Transverse colon (tissue), 4 donors: Measurements from ENCODE around the gene TPRA1. TPM values are rescaled to one million over a fixed set of nuclear protein-coding genes. Genes with fewer than 3 reads are reported as not detected.

Source experiments
- DNase-seq: peaks from one replicate; pipeline ENCODE4 v3.0.0-alpha.2; 2019
- H3K27ac ChIP-seq, 4 donors: fragments of 200-600 bp; sonication (generic); 2 replicates each; pipeline ENCODE4 v1.5.1; 2016 to 2018; ENCODE audit warnings: inconsistent platforms in 4 of 4
- H3K27me3 ChIP-seq: fragments of 200-600 bp; sonication (generic); 2 replicates; pipeline ENCODE4 v1.5.1; 2017; ENCODE audit warnings: inconsistent platforms
- H3K36me3 ChIP-seq, 4 donors: fragments of 200-600 bp; sonication (generic); 2 replicates each; pipeline ENCODE4 v1.5.1; 2017 to 2019; ENCODE audit warnings: inconsistent platforms in 4 of 4
- H3K4me1 ChIP-seq, 4 donors: fragments of 200-600 bp; sonication (generic); 2 replicates each; pipeline ENCODE4 v1.5.1; 2017 to 2020; ENCODE audit warnings: inconsistent platforms in 4 of 4
- H3K4me3 ChIP-seq, 4 donors: fragments of 200-600 bp; sonication (generic); 1 replicate in 1 of 4; 2 replicates in 3 of 4; pipeline versions ENCODE4 v1.5.1 to v1.6.1; 2017 to 2019; ENCODE audit warnings: inconsistent platforms in 4 of 4
- H3K9me3 ChIP-seq, 2 donors: fragments of 200-600 bp; sonication (generic); 2 replicates each; pipeline ENCODE4 v1.5.1; 2017 to 2019; ENCODE audit warnings: inconsistent platforms in 2 of 2
- EP300 ChIP-seq: sonication (generic); formaldehyde crosslinking; IDR thresholded peaks from one replicate; pipeline ENCODE4 v1.6.1; 2017; ENCODE audit warnings: antibody characterized with exemption, low read depth
- POLR2A ChIP-seq: fragments of 450-650 bp; IDR thresholded peaks from one replicate; pipeline ENCODE4 v1.6.1; 2016; ENCODE audit warnings: antibody characterized with exemption, mild to moderate bottlenecking, moderate library complexity
- POLR2AphosphoS5 ChIP-seq, 3 donors: sonication (generic); formaldehyde crosslinking; IDR thresholded peaks; one replicate each; pipeline ENCODE4 v1.6.1; 2016; ENCODE audit warnings: antibody characterized with exemption in 3 of 3
- WGBS, 2 donors: methylation state at CpG; one replicate each; pipeline ENCODE4 v1.1.5; 2018; ENCODE audit warnings: low coverage in 1 of 2; 5-methylcytosine and 5-hydroxymethylcytosine counted together
- in situ Hi-C, 4 donors: fragments of 200-750 bp; cut with MboI; loops; one replicate each; pipeline versions ENCODE4 v1.15.0 to v1.15.1; 2017; ENCODE audit warnings: low sequenced_read_pairs in 3 of 4, low pct_ligation_motif_present in 1 of 4, low pct_unique_long_range_greater_than_20kb in 1 of 4
- intact Hi-C: fragments of 100-400 bp; cut with DNase I; formaldehyde crosslinking; loops from one replicate; pipeline ENCODE4 v1.15.1; 2023; ENCODE audit warnings: low total_unique reads
- total RNA-seq, 4 donors: library from RNA; depleted of rRNA; stranded (reverse); fragments of >200 nt; gene quantifications; one replicate each; pipeline ENCODE4 v1.1.0, GENCODE V29; 2016
- TF ChIP-seq, protein P1 (sequence below), 5 experiments: fragments of 200-600 bp in 3 of 5; fragments of 450-650 bp in 2 of 5; sonication (generic) in 3 of 5; IDR thresholded peaks; 1 replicate in 2 of 5; 2 replicates in 3 of 5; pipeline ENCODE4 v1.5.1; 2016 to 2017; ENCODE audit warnings: antibody characterized with exemption in 5 of 5, inconsistent platforms in 3 of 5, mild to moderate bottlenecking in 2 of 5, moderate library complexity in 1 of 5

The TPRA1 gene
- total RNA-seq, 4 donors from 2014 or later: 16.1 to 29.8 (median 21.1) TPM

DNA sequence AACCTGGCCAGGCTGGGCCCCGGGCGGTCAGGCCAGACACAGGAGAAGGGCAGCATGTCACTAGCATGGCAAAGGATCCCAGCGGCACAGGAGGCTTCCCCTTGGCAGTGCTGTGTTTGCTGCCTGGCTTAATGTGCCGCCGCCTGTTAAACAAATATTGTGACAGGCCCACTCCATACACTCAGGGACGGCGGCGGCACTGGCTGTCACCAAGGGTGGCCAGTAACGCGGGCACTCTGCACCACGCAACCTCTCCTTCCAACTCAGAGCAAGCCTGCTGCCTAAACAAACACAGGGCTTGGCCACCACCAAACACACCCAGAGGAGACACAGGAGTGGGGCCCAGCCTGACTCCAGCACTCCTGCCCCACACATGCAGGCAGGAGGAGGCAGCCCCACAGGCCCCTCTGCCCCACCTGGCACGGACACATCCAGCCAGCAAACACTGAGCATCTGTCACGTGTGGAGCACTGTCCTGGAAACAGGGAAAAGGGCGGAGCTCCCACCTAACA is 48.0 kb downstream of the TPRA1 start:
- TF ChIP-seq, protein P1, sequence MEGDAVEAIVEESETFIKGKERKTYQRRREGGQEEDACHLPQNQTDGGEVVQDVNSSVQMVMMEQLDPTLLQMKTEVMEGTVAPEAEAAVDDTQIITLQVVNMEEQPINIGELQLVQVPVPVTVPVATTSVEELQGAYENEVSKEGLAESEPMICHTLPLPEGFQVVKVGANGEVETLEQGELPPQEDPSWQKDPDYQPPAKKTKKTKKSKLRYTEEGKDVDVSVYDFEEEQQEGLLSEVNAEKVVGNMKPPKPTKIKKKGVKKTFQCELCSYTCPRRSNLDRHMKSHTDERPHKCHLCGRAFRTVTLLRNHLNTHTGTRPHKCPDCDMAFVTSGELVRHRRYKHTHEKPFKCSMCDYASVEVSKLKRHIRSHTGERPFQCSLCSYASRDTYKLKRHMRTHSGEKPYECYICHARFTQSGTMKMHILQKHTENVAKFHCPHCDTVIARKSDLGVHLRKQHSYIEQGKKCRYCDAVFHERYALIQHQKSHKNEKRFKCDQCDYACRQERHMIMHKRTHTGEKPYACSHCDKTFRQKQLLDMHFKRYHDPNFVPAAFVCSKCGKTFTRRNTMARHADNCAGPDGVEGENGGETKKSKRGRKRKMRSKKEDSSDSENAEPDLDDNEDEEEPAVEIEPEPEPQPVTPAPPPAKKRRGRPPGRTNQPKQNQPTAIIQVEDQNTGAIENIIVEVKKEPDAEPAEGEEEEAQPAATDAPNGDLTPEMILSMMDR (IDR thresholded peaks at IDR 0.05): no peak
- no peak for TF ChIP-seq EP300
- no peaks in the 10 kb centered on the region for H3K9me3 ChIP-seq
- no peaks in the 10 kb centered on the region for H3K36me3 ChIP-seq
- no peak overlapping the region for H3K4me3 ChIP-seq
- no peaks in the 10 kb centered on the region for H3K27me3 ChIP-seq
- H3K27ac ChIP-seq: peak overlapping the region; percentile 21 to 46 (median 34)
- 43 to 56% methylated on average over 5 to 14 of the region's 14 CpGs for WGBS, 2 donors
- DNase-seq: peak; percentile 58
- intact Hi-C loops: no loop called here
- peaks cover 0 to 23% (median 16%) of the 10 kb centered on the region in 4 donors for H3K4me1 ChIP-seq
- in situ Hi-C loops: loop anchor here in 2 of 4 donors (10.0 to 25.0 kb wide), 2 partner anchors 855 to 858 kb away; no protein-coding TSS in a partner anchor

DNA sequence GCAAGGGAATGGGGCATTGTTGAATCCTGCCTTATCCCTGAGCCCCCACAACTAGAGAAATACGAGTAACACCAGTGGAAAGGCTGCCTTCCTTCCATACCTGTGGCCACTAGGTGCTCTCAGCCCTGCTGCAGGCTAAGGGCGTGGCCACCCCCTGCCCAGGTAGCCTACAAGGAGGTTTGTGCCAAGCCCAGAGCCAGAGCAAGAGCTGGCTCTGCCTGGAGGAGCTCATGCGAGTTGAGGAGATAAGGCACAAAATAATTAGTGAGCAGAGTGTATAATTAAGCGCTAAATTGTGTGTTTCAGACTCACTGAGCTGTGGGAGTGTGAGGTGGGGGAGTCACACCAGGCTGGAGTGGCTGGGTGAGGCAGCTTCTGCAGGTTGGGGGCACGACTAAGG is 49.2 kb downstream of the TPRA1 start:
- Histone ChIP-seq H3K36me3 (no peaks in the 10 kb centered on the region), H3K27me3 (no peaks in the 10 kb centered on the region), H3K4me1 (peaks cover 0 to 16% (median 13%) of the 10 kb centered on the region in 4 donors), H3K9me3 (no peaks in the 10 kb centered on the region), H3K27ac (no peak overlapping the region), H3K4me3 (no peak overlapping the region)
- WGBS, 2 donors: 80% methylated on average over 3 to 5 of the region's 5 CpGs
- intact Hi-C loops: no loop called here
- DNase-seq: no peak
- TF ChIP-seq EP300 (no peak), POLR2AphosphoS5 (IDR thresholded peaks at IDR 0.05) (no peak), POLR2A (no peak)
- TF ChIP-seq, protein P1 (IDR thresholded peaks at IDR 0.05): no peak
- in situ Hi-C loops: loop anchor here in 2 of 4 donors (10.0 to 25.0 kb wide), 2 partner anchors 854 to 857 kb away; no protein-coding TSS in a partner anchor

DNA sequence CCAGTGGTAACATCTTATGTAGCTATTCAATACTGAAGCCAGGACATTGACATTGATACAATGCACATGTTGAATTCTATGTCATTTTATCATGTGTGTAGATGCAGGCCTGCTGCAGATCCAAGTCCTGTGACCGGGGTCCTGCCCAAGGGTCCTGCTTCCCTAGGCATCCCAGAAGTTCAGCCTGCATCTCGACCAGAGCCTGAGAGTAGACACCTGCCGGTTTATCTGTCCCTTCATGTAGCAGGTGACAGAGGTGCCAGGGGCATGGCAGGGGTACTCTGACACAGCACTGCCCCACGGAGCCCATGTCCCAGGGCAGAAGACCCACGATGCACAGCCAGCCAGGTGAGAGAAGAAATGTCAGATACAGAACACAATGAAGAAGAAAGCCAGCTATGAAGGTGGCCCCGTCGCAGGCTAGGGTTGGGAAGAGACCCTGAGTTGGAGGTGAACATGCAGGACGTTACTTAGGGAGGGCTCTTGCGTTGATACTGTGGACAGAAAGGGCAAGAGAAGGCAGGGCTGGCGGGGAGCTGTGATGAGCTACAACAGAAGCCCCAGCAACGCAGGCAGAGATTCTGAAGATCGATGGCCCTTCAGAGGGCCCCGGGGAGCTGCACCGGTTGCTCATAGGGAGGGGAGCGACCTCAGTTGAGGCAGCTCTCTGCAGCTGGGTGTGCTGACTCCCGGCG is 51.0 kb downstream of the TPRA1 start:
- Histone ChIP-seq H3K27ac (no peak overlapping the region), H3K27me3 (no peaks in the 10 kb centered on the region), H3K4me3 (no peak overlapping the region), H3K4me1 (peaks cover 0 to 13% (median 12%) of the 10 kb centered on the region in 4 donors), H3K36me3 (no peaks in the 10 kb centered on the region), H3K9me3 (no peaks in the 10 kb centered on the region)
- TF ChIP-seq, protein P1 (IDR thresholded peaks at IDR 0.05): no peak
- no peak for TF ChIP-seq EP300
- TF ChIP-seq POLR2AphosphoS5 (IDR thresholded peaks at IDR 0.05): no peak
- TF ChIP-seq POLR2A: no peak
- intact Hi-C loops: no loop called here
- WGBS, 2 donors: 60 to 78% methylated on average over 1 to 15 of the region's 17 CpGs
- in situ Hi-C loops: loop anchor here in 2 of 4 donors (10.0 to 25.0 kb wide), 2 partner anchors 852 to 855 kb away; no protein-coding TSS in a partner anchor
- no peak for DNase-seq

DNA sequence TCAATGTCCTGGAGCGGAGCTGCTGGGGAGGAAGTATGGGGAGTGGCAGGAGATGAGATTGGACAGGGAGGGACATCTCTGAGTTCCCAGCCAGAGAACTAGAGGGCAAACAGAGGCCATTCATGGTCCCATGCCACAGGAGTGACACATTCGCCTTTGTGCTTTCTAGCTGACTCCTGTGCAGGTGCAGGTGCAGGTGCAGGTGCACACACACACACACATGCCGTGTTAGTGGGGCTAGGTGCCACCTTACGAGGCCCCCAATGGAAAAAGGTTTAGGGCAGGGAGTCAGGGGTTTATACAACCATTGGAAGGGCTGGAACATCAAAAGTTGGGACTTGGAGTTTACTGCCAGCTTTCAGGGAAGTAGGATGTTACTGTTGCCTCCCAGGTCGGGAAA is 52.0 kb downstream of the TPRA1 start:
- DNase-seq: no peak
- H3K27ac ChIP-seq: no peak overlapping the region
- H3K36me3 ChIP-seq: no peaks in the 10 kb centered on the region
- intact Hi-C loops: no loop called here
- TF ChIP-seq EP300 (no peak), POLR2A (no peak), POLR2AphosphoS5 (IDR thresholded peaks at IDR 0.05) (no peak)
- TF ChIP-seq, protein P1 (IDR thresholded peaks at IDR 0.05): no peak
- no peak overlapping the region for H3K4me3 ChIP-seq
- H3K4me1 ChIP-seq: peaks cover 0 to 11% (median 8%) of the 10 kb centered on the region in 4 donors
- no peaks in the 10 kb centered on the region for H3K9me3 ChIP-seq
- in situ Hi-C loops: loop anchor here in 1 of 4 donors (25.0 kb wide), 1 partner anchor 851 kb away; no protein-coding TSS in a partner anchor
- 56% methylated on average over 5 of the region's 5 CpGs; no CpG with 5 or more reads in 1 of the 2 donors for WGBS, 2 donors
- no peaks in the 10 kb centered on the region for H3K27me3 ChIP-seq
